ENCODE results near the gene POLR2E. TPM values are rescaled to one million over a fixed set of nuclear protein-coding genes. Genes with fewer than 3 reads are reported as not detected.

The POLR2E gene
- total RNA-seq: 100 to 1,000 TPM in 3 of 4 donors, 10 to 100 TPM in 1; 87.6 to 264 (median 163) TPM

- Histone ChIP-seq H3K4me3 (replicated peaks in 1 of 3) (peak within 1 kb of the TSS; percentile 63 to 95 (median 88)), H3K4me1 (peaks cover 37 to 46% of the 10 kb centered on the region in 2 donors), H3K27me3 (no peaks in the 10 kb centered on the region), H3K9me3 (no peaks in the 10 kb centered on the region), H3K36me3 (peaks cover 13 to 16% of the 10 kb centered on the region in 2 donors), H3K27ac (peak within 1 kb of the TSS in 2 of 3 donors; percentile 44 to 57)
- TF ChIP-seq CTCF (IDR thresholded peaks at IDR 0.05): no peak
- peak in 1 of 2 donors; percentile 86 for TF ChIP-seq POLR2A (IDR thresholded peaks at IDR 0.05)
- intact Hi-C loops (cut with DNase I): loop anchor here (5.0 kb wide), 1 partner anchor 73 kb away; the partner anchor contains the start of genes RNU6-2 and TMEM259
- WGBS, 2 donors: 0 to 1% methylated on average over 18 to 19 of the region's 81 CpGs
- DNase-seq: peak; percentile 99
Observed at GRCh38 chr19:1094978-1095701, at the start of gene POLR2E. POLR2E (minus strand) TSS chr19:1095375; CDS start chr19:1095315, 60 bp downstream.

- H3K9me3 ChIP-seq: no peaks in the 10 kb centered on the region
- H3K36me3 ChIP-seq: peaks cover 7 to 10% of the 10 kb centered on the region in 2 donors
- intact Hi-C loops (cut with DNase I): no loop called here
- H3K27me3 ChIP-seq: no peaks in the 10 kb centered on the region
- H3K27ac ChIP-seq: no peak overlapping the region
- TF ChIP-seq CTCF (IDR thresholded peaks at IDR 0.05) (no peak), POLR2A (IDR thresholded peaks at IDR 0.05) (no peak)
- 95 to 97% methylated on average over 1 of the region's 1 CpG for WGBS, 2 donors
- no peak overlapping the region for H3K4me3 ChIP-seq (replicated peaks in 1 of 3)
- no peaks in the 10 kb centered on the region for H3K4me1 ChIP-seq
- no peak for DNase-seq
Observed at GRCh38 chr19:1144741-1145140, 49.6 kb upstream of the POLR2E start.

- WGBS, 2 donors: 96 to 97% methylated on average over 15 to 21 of the region's 33 CpGs
- Histone ChIP-seq H3K36me3 (peaks cover 7 to 10% of the 10 kb centered on the region in 2 donors), H3K9me3 (no peaks in the 10 kb centered on the region), H3K27ac (no peak overlapping the region), H3K27me3 (no peaks in the 10 kb centered on the region), H3K4me3 (replicated peaks in 1 of 3) (no peak overlapping the region), H3K4me1 (no peaks in the 10 kb centered on the region)
- DNase-seq: no peak
- no peak for TF ChIP-seq POLR2A (IDR thresholded peaks at IDR 0.05)
- no peak for TF ChIP-seq CTCF (IDR thresholded peaks at IDR 0.05)
- intact Hi-C loops (cut with DNase I): no loop called here
Observed at GRCh38 chr19:1143828-1144399, 48.7 kb upstream of the POLR2E start.

GRCh38 chr19:1141944-1142343, 46.8 kb upstream of the POLR2E start:
- Histone ChIP-seq H3K36me3 (peaks cover 7 to 10% of the 10 kb centered on the region in 2 donors), H3K4me3 (replicated peaks in 1 of 3) (no peak overlapping the region), H3K9me3 (no peaks in the 10 kb centered on the region), H3K4me1 (peaks cover 0 to under 1% of the 10 kb centered on the region in 2 donors), H3K27ac (no peak overlapping the region), H3K27me3 (no peaks in the 10 kb centered on the region)
- DNase-seq: no peak
- 80 to 84% methylated on average over 5 of the region's 5 CpGs for WGBS, 2 donors
- intact Hi-C loops (cut with DNase I): no loop called here
- no peak for TF ChIP-seq CTCF (IDR thresholded peaks at IDR 0.05)
- no peak for TF ChIP-seq POLR2A (IDR thresholded peaks at IDR 0.05)
